Hepatocyte (in vitro differentiated cells): ENCODE measurements around the gene S100A7A. TPM values are rescaled to one million over a fixed set of nuclear protein-coding genes. Genes with fewer than 3 reads are reported as not detected.

Experiments used
- DNase-seq: peaks from one replicate; pipeline ENCODE4 v3.0.0-alpha.2; 2016; ENCODE audit warnings: low spot score
- H2AFZ ChIP-seq: fragments of 200-600 bp; sonication (generic); 2 replicates; pipeline ENCODE4 v1.6.0; 2016; ENCODE audit warnings: antibody characterized with exemption, mild to moderate bottlenecking
- H3K27ac ChIP-seq: fragments of 200-600 bp; sonication (generic); 2 replicates; pipeline ENCODE4 v1.5.1; 2016; ENCODE audit warnings: mild to moderate bottlenecking
- H3K27me3 ChIP-seq: fragments of 200-600 bp; sonication (generic); 2 replicates; pipeline ENCODE4 v1.6.1; 2016
- H3K36me3 ChIP-seq: fragments of 200-600 bp; sonication (generic); replicated peaks from 2 replicates; pipeline ENCODE4 v1.5.1; 2016; ENCODE audit warnings: low read depth; ENCODE audit not compliant: insufficient read depth
- H3K4me1 ChIP-seq: fragments of 200-600 bp; sonication (generic); 2 replicates; pipeline ENCODE4 v1.5.1; 2016; ENCODE audit warnings: mild to moderate bottlenecking, moderate library complexity; ENCODE audit not compliant: insufficient read depth
- H3K4me2 ChIP-seq: fragments of 200-600 bp; sonication (generic); 2 replicates; pipeline ENCODE4 v1.6.0; 2016
- H3K4me3 ChIP-seq: fragments of 200-600 bp; sonication (generic); 2 replicates; pipeline ENCODE4 v1.5.1; 2016; ENCODE audit warnings: mild to moderate bottlenecking
- H3K79me2 ChIP-seq: fragments of 200-600 bp; sonication (generic); 2 replicates; pipeline ENCODE4 v1.6.0; 2017; ENCODE audit warnings: mild to moderate bottlenecking
- H3K9me2 ChIP-seq: fragments of 200-600 bp; sonication (generic); replicated peaks from 2 replicates; pipeline ENCODE4 v1.6.0; 2017; ENCODE audit warnings: mild to moderate bottlenecking; ENCODE audit not compliant: insufficient read depth
- H3K9me3 ChIP-seq: fragments of 200-600 bp; sonication (generic); 2 replicates; pipeline ENCODE4 v1.5.1; 2016; ENCODE audit warnings: low read depth, mild to moderate bottlenecking
- H4K20me1 ChIP-seq: fragments of 200-600 bp; sonication (generic); 2 replicates; pipeline ENCODE4 v1.6.0; 2016; ENCODE audit warnings: mild to moderate bottlenecking; ENCODE audit not compliant: insufficient read depth, poor library complexity, severe bottlenecking
- EZH2 ChIP-seq: fragments of 200-600 bp; sonication (generic); IDR thresholded peaks from 2 replicates; pipeline ENCODE4 v1.6.1; 2016; ENCODE audit warnings: antibody characterized with exemption, mild to moderate bottlenecking, borderline replicate concordance
- EZH2phosphoT487 ChIP-seq: fragments of 200-600 bp; sonication (generic); IDR thresholded peaks from one replicate; pipeline ENCODE4 v1.6.1; 2018; ENCODE audit warnings: antibody characterized with exemption, mild to moderate bottlenecking, low read depth, moderate library complexity; ENCODE audit not compliant: unreplicated experiment, severe bottlenecking
- WGBS: methylation state at CpG from one replicate; pipeline ENCODE4 v1.1.6; 2016; ENCODE audit warnings: low lambda C conversion rate; ENCODE audit errors: missing lambda C conversion rate; 5-methylcytosine and 5-hydroxymethylcytosine counted together
- polyA plus RNA-seq: library from polyadenylated mRNA; unstranded; fragments of >200 nt; fragmentation: Nextera tagmentation; extraction: Ambion mirVana; gene quantifications from 2 replicates; pipeline ENCODE4 v1.2.1, GENCODE V29; 2016
- total RNA-seq: library from RNA; depleted of rRNA; stranded (reverse); fragments of >200 nt; gene quantifications from 2 replicates; pipeline ENCODE4 v1.2.3, GENCODE V29; 2014
- TF ChIP-seq, protein P1 (sequence below): fragments of 200-600 bp; sonication (generic); IDR thresholded peaks from 2 replicates; pipeline ENCODE4 v1.5.1; 2016; ENCODE audit warnings: antibody characterized with exemption, mild to moderate bottlenecking; ENCODE audit not compliant: poor library complexity

Gene S100A7A
- total and polyA plus RNA-seq, 2 experiments from 2014 or later = not detected

DNA sequence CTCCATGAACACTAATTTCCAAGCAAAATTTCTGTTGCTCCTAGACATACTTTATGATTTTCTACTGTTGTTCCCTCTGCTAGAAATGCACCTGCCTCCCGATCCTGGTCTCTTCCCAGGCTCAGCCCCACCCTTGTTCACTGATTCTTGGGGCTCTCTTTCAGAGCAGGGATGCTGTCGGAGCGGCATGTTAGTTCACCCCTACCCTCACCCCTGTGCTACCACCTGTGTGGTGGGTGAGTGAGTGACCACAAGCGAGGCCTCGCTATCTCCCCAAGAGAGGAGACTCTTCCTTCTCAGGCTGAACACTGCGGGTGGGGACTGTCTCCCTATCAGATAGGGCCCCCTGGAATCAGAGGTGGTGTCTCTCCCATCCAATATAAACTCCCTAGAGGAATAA lies 20.5 kb upstream of the S100A7A start:
- Histone ChIP-seq H2AFZ (no peak overlapping the region), H3K27me3 (no peaks in the 10 kb centered on the region), H3K9me3 (no peaks in the 10 kb centered on the region), H3K4me2 (no peak overlapping the region), H4K20me1 (no peaks in the 10 kb centered on the region), H3K36me3 (no peaks in the 10 kb centered on the region), H3K9me2 (no peaks in the 10 kb centered on the region), H3K27ac (no peak overlapping the region), H3K79me2 (no peaks in the 10 kb centered on the region), H3K4me3 (no peak overlapping the region), H3K4me1 (no peaks in the 10 kb centered on the region)
- WGBS = 78% methylated on average over 6 of the region's 6 CpGs
- no peak for DNase-seq
- TF ChIP-seq EZH2 = no peak
- TF ChIP-seq EZH2phosphoT487 = no peak
- TF ChIP-seq, protein P1, sequence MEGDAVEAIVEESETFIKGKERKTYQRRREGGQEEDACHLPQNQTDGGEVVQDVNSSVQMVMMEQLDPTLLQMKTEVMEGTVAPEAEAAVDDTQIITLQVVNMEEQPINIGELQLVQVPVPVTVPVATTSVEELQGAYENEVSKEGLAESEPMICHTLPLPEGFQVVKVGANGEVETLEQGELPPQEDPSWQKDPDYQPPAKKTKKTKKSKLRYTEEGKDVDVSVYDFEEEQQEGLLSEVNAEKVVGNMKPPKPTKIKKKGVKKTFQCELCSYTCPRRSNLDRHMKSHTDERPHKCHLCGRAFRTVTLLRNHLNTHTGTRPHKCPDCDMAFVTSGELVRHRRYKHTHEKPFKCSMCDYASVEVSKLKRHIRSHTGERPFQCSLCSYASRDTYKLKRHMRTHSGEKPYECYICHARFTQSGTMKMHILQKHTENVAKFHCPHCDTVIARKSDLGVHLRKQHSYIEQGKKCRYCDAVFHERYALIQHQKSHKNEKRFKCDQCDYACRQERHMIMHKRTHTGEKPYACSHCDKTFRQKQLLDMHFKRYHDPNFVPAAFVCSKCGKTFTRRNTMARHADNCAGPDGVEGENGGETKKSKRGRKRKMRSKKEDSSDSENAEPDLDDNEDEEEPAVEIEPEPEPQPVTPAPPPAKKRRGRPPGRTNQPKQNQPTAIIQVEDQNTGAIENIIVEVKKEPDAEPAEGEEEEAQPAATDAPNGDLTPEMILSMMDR = no peak

DNA sequence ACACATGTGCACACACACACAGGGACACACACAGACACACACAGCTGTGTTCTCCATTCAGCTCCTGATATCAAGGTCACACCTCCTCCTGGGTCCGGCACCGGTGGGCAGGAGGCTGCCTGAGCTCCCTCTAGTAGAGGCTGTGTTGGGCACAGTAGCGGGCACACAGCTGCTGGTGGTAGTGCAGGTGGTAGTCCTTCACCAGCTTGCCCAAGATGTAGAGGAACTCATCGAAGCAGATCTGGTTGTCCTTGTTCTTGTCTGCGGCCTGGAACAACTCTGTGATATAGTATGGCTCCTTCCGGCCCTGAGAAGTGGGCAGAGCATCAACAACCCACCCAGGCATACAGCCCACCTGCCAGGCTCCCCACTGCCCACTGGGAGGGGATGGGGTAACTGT lies 19.9 kb upstream of the S100A7A start:
- no peak overlapping the region for H3K4me2 ChIP-seq
- no peak for DNase-seq
- H3K27ac ChIP-seq = no peak overlapping the region
- H3K36me3 ChIP-seq = no peaks in the 10 kb centered on the region
- TF ChIP-seq EZH2 (no peak), EZH2phosphoT487 (no peak)
- TF ChIP-seq, protein P1 = no peak
- no peaks in the 10 kb centered on the region for H3K79me2 ChIP-seq
- 74% methylated on average over 6 of the region's 6 CpGs for WGBS
- H3K9me3 ChIP-seq = no peaks in the 10 kb centered on the region
- no peak overlapping the region for H3K4me3 ChIP-seq
- H4K20me1 ChIP-seq = no peaks in the 10 kb centered on the region
- H3K27me3 ChIP-seq = no peaks in the 10 kb centered on the region
- H2AFZ ChIP-seq = no peak overlapping the region
- H3K4me1 ChIP-seq = no peaks in the 10 kb centered on the region
- no peaks in the 10 kb centered on the region for H3K9me2 ChIP-seq

DNA sequence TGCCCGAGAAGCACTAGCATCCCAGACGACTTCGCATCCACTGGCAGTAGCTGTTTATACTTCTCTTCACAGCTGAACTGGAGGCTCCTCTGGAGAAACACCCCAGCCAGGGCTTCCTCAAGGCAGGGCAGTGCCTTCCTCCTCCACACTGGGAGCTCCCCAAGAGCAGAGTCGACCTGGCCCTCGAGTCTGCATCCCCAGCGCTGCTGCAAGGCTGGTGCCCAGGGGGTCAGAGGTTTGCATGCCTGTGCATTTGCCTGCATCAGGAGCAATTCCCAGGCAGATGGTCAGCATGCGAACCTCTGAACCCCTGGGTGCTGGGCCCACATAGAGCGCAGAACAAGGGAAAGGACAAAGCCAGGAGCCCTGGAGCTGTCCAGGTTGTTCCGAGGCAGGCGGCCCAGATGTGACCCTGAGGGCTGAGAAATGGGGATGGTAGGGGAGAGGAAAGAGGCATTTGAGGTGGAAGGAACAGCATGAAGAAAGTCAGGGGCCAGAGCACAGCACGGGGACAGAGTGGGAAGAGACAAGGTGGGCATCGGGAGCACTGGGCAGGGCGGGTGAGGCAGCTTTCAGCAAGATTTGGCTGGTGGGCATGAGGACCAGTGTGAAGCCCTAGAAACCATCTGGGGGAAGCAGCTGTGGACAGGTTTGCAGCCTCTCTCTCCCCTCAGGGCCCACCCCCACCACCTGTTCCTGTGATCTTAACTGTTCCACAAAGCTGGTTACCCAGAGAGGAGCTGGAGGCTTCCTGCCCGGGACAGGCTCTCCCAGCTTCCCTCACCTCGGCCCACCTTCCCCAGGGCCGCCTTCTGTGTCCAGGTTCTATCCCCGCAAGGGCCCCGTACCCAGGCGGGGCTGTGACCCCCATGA lies 19.0 kb upstream of the S100A7A start:
- 86% methylated on average over 19 of the region's 19 CpGs for WGBS
- Histone ChIP-seq H3K36me3 (no peaks in the 10 kb centered on the region), H3K9me3 (no peaks in the 10 kb centered on the region), H3K4me3 (no peak overlapping the region), H3K9me2 (no peaks in the 10 kb centered on the region), H2AFZ (no peak overlapping the region), H3K4me2 (no peak overlapping the region), H3K79me2 (no peaks in the 10 kb centered on the region), H3K4me1 (no peaks in the 10 kb centered on the region), H3K27ac (no peak overlapping the region), H4K20me1 (no peaks in the 10 kb centered on the region), H3K27me3 (no peaks in the 10 kb centered on the region)
- TF ChIP-seq EZH2 (no peak), EZH2phosphoT487 (no peak)
- TF ChIP-seq, protein P1 = no peak
- DNase-seq = no peak
